Dermis microvascular lymphatic vessel endothelial cell (primary cell): ENCODE results near the gene KLHL2. TPM values are rescaled to one million over a fixed set of nuclear protein-coding genes. Genes with fewer than 3 reads are reported as not detected.

Experiments used
- DNase-seq, 2 donors: peaks; one replicate each; pipeline versions ENCODE4 v3.0.0 to v3.0.0-alpha.2; 2010; ENCODE audit warnings: low read depth in 2 of 2
- total RNA-seq: library from RNA; depleted of rRNA; stranded (reverse); fragments of >200 nt; gene quantifications from 2 replicates; pipeline ENCODE4 v1.2.1, GENCODE V29; 2014

KLHL2 gene
- total RNA-seq, 1 donor from 2014 or later = 26.3 TPM

- no peak for DNase-seq
These were observed 153.8 kb downstream of the KLHL2 start for GRCh38 chr4:165360985-165361670.

- DNase-seq = no peak
These were observed 154.4 kb downstream of the KLHL2 start for GRCh38 chr4:165361810-165362209.

GRCh38 chr4:165364452-165365080 is 157.2 kb downstream of the KLHL2 start:
- DNase-seq = no peak

GRCh38 chr4:165367040-165367439 is 159.7 kb downstream of the KLHL2 start:
- DNase-seq = no peak

- no peak for DNase-seq
These were observed 160.8 kb downstream of the KLHL2 start for GRCh38 chr4:165368114-165368513.

- no peak for DNase-seq
These were observed 161.2 kb downstream of the KLHL2 start for GRCh38 chr4:165368567-165368966.

GRCh38 chr4:165369522-165369921 is 162.2 kb downstream of the KLHL2 start:
- DNase-seq = no peak

GRCh38 chr4:165370530-165370929 is 163.2 kb downstream of the KLHL2 start:
- DNase-seq = no peak

Other genes with a start within 250 kb of the KLHL2 start
- not detected in 2 replicates for gene TRIM61, start 229.9 kb upstream of the KLHL2 start, total RNA-seq
- gene TRIM60, start 175.6 kb upstream of the KLHL2 start, total RNA-seq = not detected in 2 replicates
- gene TRIM75, start 153.7 kb upstream of the KLHL2 start, total RNA-seq = not detected in 2 replicates
- gene TMEM192, start 94.7 kb upstream of the KLHL2 start, total RNA-seq = 6.8 and 12.0 TPM in 2 replicates
- gene MSMO1, start 120.1 kb downstream of the KLHL2 start, total RNA-seq = 79.0 and 134 TPM in 2 replicates
- 0.26 and 0.89 TPM in 2 replicates for gene CPE, start 171.4 kb downstream of the KLHL2 start, total RNA-seq